ENCODE data around the gene CAMTA1.

CAMTA1 gene

GRCh38 chr1:7733276-7733675 lies 948.0 kb downstream of the CAMTA1 start:
- no peak for DNase-seq

- no peak for DNase-seq
Observed at GRCh38 chr1:7738044-7738443, 952.8 kb downstream of the CAMTA1 start.

GRCh38 chr1:7743346-7743745 lies 958.1 kb downstream of the CAMTA1 start:
- DNase-seq, result no peak

- no peak for DNase-seq
Observed at GRCh38 chr1:7744882-7745281, 959.6 kb downstream of the CAMTA1 start.

- DNase-seq, result no peak
Observed at GRCh38 chr1:7745783-7746182, 960.5 kb downstream of the CAMTA1 start.

- DNase-seq, result no peak
Observed at GRCh38 chr1:7747605-7748004, 962.4 kb downstream of the CAMTA1 start.

GRCh38 chr1:7749126-7749525 lies 963.9 kb downstream of the CAMTA1 start:
- no peak for DNase-seq

- no peak for DNase-seq
Observed at GRCh38 chr1:7751174-7751573, 965.9 kb downstream of the CAMTA1 start.

GRCh38 chr1:7752512-7753417 lies 967.5 kb downstream of the CAMTA1 start:
- peak in 1 of 4 experiments; percentile 11 for DNase-seq

- no peak for DNase-seq
Observed at GRCh38 chr1:7753641-7754040, 968.4 kb downstream of the CAMTA1 start.

GRCh38 chr1:7754234-7754633 lies 969.0 kb downstream of the CAMTA1 start:
- DNase-seq, result no peak

GRCh38 chr1:7755448-7755847 lies 970.2 kb downstream of the CAMTA1 start:
- DNase-seq, result no peak

GRCh38 chr1:7760245-7760644 lies 975.0 kb downstream of the CAMTA1 start:
- no peak for DNase-seq

GRCh38 chr1:7761103-7761502 lies 975.8 kb downstream of the CAMTA1 start:
- no peak for DNase-seq

- no peak for DNase-seq
Observed at GRCh38 chr1:7767176-7767575, 981.9 kb downstream of the CAMTA1 start.

- DNase-seq, result no peak
Observed at GRCh38 chr1:7768583-7768982, 983.3 kb downstream of the CAMTA1 start.

- no peak for DNase-seq
Observed at GRCh38 chr1:7769673-7770412, 984.6 kb downstream of the CAMTA1 start.

- DNase-seq, result no peak
Observed at GRCh38 chr1:7770669-7770996, 985.4 kb downstream of the CAMTA1 start.

GRCh38 chr1:7770997-7771822 lies 986.0 kb downstream of the CAMTA1 start, which contains the start of gene VAMP3:
Gene VAMP3 (plus strand): TSS chr1:7771296. CDS start chr1:7771384, 88 bp downstream.
- DNase-seq, result peak; percentile 76 to 87 (median 83)

GRCh38 chr1:7771823-7772299 lies 986.6 kb downstream of the CAMTA1 start:
- DNase-seq, result no peak

- DNase-seq, result no peak
Observed at GRCh38 chr1:7777591-7777990, 992.3 kb downstream of the CAMTA1 start.

GRCh38 chr1:7778133-7778628 lies 992.9 kb downstream of the CAMTA1 start:
- no peak for DNase-seq

- DNase-seq, result no peak
Observed at GRCh38 chr1:7780976-7781375, 995.7 kb downstream of the CAMTA1 start.

Data from activated naive CD4-positive, alpha-beta T cell (primary cell).